GM23338 (cell line): ENCODE results near the gene BCL2L15. TPM values are rescaled to one million over a fixed set of nuclear protein-coding genes. Genes with fewer than 3 reads are reported as not detected.

Source experiments
- ATAC-seq: fragments of 200-7000 bp; cut with Tn5 transposase; 3 replicates; pipeline ENCODE4 v1.9.1; 2020
- DNase-seq: peaks from one replicate; pipeline ENCODE4 v3.0.0-alpha.2; 2015; ENCODE audit warnings: low spot score
- H2AFZ ChIP-seq: fragments of 200-600 bp; sonication (generic); 2 replicates; pipeline ENCODE4 v1.8.0; 2016; ENCODE audit warnings: antibody characterized with exemption, mild to moderate bottlenecking, moderate library complexity
- H3F3A ChIP-seq: fragments of 200-600 bp; sonication (generic); replicated peaks from 2 replicates; pipeline ENCODE4 v1.8.0; 2017; ENCODE audit warnings: antibody characterized with exemption, mixed run types, low read depth
- H3K27ac ChIP-seq: fragments of 200-600 bp; sonication (generic); 2 replicates; pipeline ENCODE4 v1.6.1; 2016; ENCODE audit warnings: low read depth
- H3K27me3 ChIP-seq: fragments of 200-600 bp; sonication (generic); 2 replicates; pipeline ENCODE4 v1.8.0; 2016; ENCODE audit warnings: mild to moderate bottlenecking, mixed run types, moderate library complexity; ENCODE audit not compliant: insufficient read depth
- H3K36me3 ChIP-seq: fragments of 200-600 bp; sonication (generic); 2 replicates; pipeline ENCODE4 v1.8.0; 2016; ENCODE audit warnings: mild to moderate bottlenecking; ENCODE audit not compliant: insufficient read depth
- H3K4me1 ChIP-seq: fragments of 200-600 bp; sonication (generic); 2 replicates; pipeline ENCODE4 v1.8.0; 2016; ENCODE audit warnings: mild to moderate bottlenecking, moderate library complexity; ENCODE audit not compliant: insufficient read depth
- H3K4me2 ChIP-seq: fragments of 200-600 bp; sonication (generic); 2 replicates; pipeline ENCODE4 v1.7.1; 2017; ENCODE audit warnings: mixed run types
- H3K4me3 ChIP-seq: fragments of 200-600 bp; sonication (generic); 2 replicates; pipeline ENCODE4 v1.6.1; 2016; ENCODE audit warnings: mixed run types
- H3K79me2 ChIP-seq: fragments of 200-600 bp; sonication (generic); replicated peaks from 2 replicates; pipeline ENCODE4 v1.8.0; 2017; ENCODE audit warnings: mild to moderate bottlenecking; ENCODE audit not compliant: insufficient read depth
- H3K9me2 ChIP-seq: fragments of 200-600 bp; sonication (generic); 2 replicates; pipeline ENCODE4 v1.8.0; 2017; ENCODE audit not compliant: insufficient read depth
- H4K20me1 ChIP-seq: fragments of 200-600 bp; sonication (generic); replicated peaks from 2 replicates; pipeline ENCODE4 v1.8.0; 2017; ENCODE audit warnings: mild to moderate bottlenecking; ENCODE audit not compliant: insufficient read depth
- H3K27ac Mint-ChIP-seq: 2 replicates; pipeline ENCODE4 v1.8.0; 2020; ENCODE audit warnings: inconsistent platforms, mild to moderate bottlenecking, moderate library complexity, mixed read lengths
- H3K27me3 Mint-ChIP-seq: 3 replicates; pipeline ENCODE4 v1.8.0; 2022; ENCODE audit warnings: low read depth, mild to moderate bottlenecking, moderate library complexity, mixed read lengths, inconsistent platforms; ENCODE audit not compliant: insufficient read depth, poor library complexity
- H3K36me3 Mint-ChIP-seq: 3 replicates; pipeline ENCODE4 v1.8.0; 2021; ENCODE audit warnings: low read depth, mild to moderate bottlenecking, inconsistent platforms, moderate library complexity, mixed read lengths
- H3K4me1 Mint-ChIP-seq: 3 replicates; pipeline ENCODE4 v1.8.0; 2020; ENCODE audit warnings: mild to moderate bottlenecking, inconsistent platforms, mixed read lengths
- H3K4me3 Mint-ChIP-seq: 3 replicates; pipeline ENCODE4 v1.8.0; 2021; ENCODE audit warnings: moderate library complexity, mild to moderate bottlenecking, inconsistent platforms, mixed read lengths
- H3K9me3 Mint-ChIP-seq: 3 replicates; pipeline ENCODE4 v1.8.0; 2020; ENCODE audit warnings: moderate library complexity, mild to moderate bottlenecking, inconsistent platforms, mixed read lengths
- CREB1 ChIP-seq: fragments of 250-450 bp; sonication (Bioruptor Pico); IDR thresholded peaks from 2 replicates; pipeline ENCODE4 v1.5.0; 2020; ENCODE audit warnings: low read depth, mild to moderate bottlenecking, moderate library complexity
- CTCF ChIP-seq, 2 experiments: fragments of 200-600 bp in 1 of 2; sonication (generic) in 1 of 2; conservative IDR thresholded peaks; 2 replicates each; pipeline versions ENCODE4 v1.5.1 to v1.6.1; 2016 to 2017; ENCODE audit warnings: antibody characterized with exemption in 2 of 2, low read depth in 2 of 2, mild to moderate bottlenecking in 2 of 2, moderate library complexity in 1 of 2
- ETS1 ChIP-seq: IDR thresholded peaks from 2 replicates; pipeline ENCODE4 v1.6.1; 2016; ENCODE audit warnings: antibody characterized with exemption
- EZH2 ChIP-seq: fragments of 200-600 bp; sonication (generic); IDR thresholded peaks from one replicate; pipeline ENCODE4 v1.8.0; 2017; ENCODE audit warnings: antibody characterized with exemption, mild to moderate bottlenecking, low read depth; ENCODE audit not compliant: unreplicated experiment
- EZH2phosphoT487 ChIP-seq: fragments of 200-600 bp; sonication (generic); IDR thresholded peaks from one replicate; pipeline ENCODE4 v1.8.1; 2018; ENCODE audit warnings: antibody characterized with exemption; ENCODE audit not compliant: unreplicated experiment
- JUNB ChIP-seq: IDR thresholded peaks from one replicate; pipeline ENCODE4 v1.6.1; 2016; ENCODE audit warnings: antibody characterized with exemption; ENCODE audit not compliant: unreplicated experiment
- NANOG ChIP-seq: IDR thresholded peaks from 2 replicates; pipeline ENCODE4 v1.6.1; 2016; ENCODE audit warnings: antibody characterized with exemption, borderline replicate concordance
- POLR2AphosphoS5 ChIP-seq: IDR thresholded peaks from 2 replicates; pipeline ENCODE4 v1.6.1; 2016; ENCODE audit warnings: antibody characterized with exemption, low read depth
- STAT1 ChIP-seq: IDR thresholded peaks from one replicate; pipeline ENCODE4 v1.6.1; 2016; ENCODE audit warnings: antibody characterized with exemption; ENCODE audit not compliant: unreplicated experiment
- ZNF114 ChIP-seq: fragments of 250-450 bp; sonication (Bioruptor Pico); IDR thresholded peaks from 2 replicates; pipeline ENCODE4 v1.5.0; 2020; ENCODE audit warnings: mild to moderate bottlenecking, moderate library complexity
- polyA plus RNA-seq: library from polyadenylated mRNA; unstranded; fragments of >200 nt; fragmentation: Nextera tagmentation; extraction: Ambion mirVana; gene quantifications from 2 replicates; pipeline ENCODE4 v1.2.1, GENCODE V29; 2016
- total RNA-seq: library from RNA; depleted of rRNA; stranded (reverse); fragments of >200 nt; shearing (Covaris generic); gene quantifications from 2 replicates; pipeline ENCODE4 v1.2.3, GENCODE V29; 2014
- TF ChIP-seq, protein P1 (sequence below): IDR thresholded peaks from one replicate; pipeline ENCODE4 v1.6.1; 2018; ENCODE audit warnings: antibody characterized with exemption; ENCODE audit not compliant: unreplicated experiment

Gene BCL2L15
- total and polyA plus RNA-seq, 2 experiments from 2014 or later, result not detected

DNA sequence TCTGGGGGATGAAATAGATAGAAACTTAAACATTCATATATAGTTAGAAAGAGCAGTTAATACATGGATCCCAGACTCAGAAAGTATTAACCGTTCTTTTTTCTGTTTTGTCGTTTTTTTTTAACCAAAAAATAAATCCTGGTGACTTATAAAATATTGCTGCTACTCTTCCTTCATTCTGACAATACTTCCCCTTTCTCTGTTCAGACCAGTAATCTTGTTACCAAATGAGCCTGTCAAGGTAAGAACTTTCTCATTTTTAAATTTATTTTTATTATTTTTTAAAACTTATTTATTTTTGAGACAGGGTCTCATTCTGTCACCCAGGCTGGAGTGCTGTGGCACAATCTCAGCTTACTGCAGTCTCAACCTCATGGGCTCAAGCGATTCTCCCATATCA, 29.6 kb downstream of the BCL2L15 start:
- Mint-ChIP-seq H3K4me1 (no peaks in the 10 kb centered on the region), H3K4me3 (no peak overlapping the region), H3K27me3 (no peaks in the 10 kb centered on the region), H3K9me3 (no peaks in the 10 kb centered on the region), H3K27ac (no peak overlapping the region), H3K36me3 (no peaks in the 10 kb centered on the region)
- Histone ChIP-seq H3K4me1 (no peaks in the 10 kb centered on the region), H3K27me3 (no peaks in the 10 kb centered on the region), H3K79me2 (no peaks in the 10 kb centered on the region), H3K36me3 (no peaks in the 10 kb centered on the region), H3K27ac (no peak overlapping the region), H3K9me2 (no peaks in the 10 kb centered on the region), H4K20me1 (no peaks in the 10 kb centered on the region), H3K4me2 (no peak overlapping the region), H2AFZ (peak overlapping the region; percentile 90; the same call in 1 of the 2 replicates), H3K4me3 (no peak overlapping the region), H3F3A (no peaks in the 10 kb centered on the region)
- TF ChIP-seq EZH2phosphoT487 (no peak), EZH2 (no peak), ETS1 (no peak), JUNB (no peak), POLR2AphosphoS5 (no peak), CREB1 (no peak), STAT1 (no peak), ZNF114 (CRISPR knock-in tag) (no peak), NANOG (no peak)
- TF ChIP-seq, protein P1, sequence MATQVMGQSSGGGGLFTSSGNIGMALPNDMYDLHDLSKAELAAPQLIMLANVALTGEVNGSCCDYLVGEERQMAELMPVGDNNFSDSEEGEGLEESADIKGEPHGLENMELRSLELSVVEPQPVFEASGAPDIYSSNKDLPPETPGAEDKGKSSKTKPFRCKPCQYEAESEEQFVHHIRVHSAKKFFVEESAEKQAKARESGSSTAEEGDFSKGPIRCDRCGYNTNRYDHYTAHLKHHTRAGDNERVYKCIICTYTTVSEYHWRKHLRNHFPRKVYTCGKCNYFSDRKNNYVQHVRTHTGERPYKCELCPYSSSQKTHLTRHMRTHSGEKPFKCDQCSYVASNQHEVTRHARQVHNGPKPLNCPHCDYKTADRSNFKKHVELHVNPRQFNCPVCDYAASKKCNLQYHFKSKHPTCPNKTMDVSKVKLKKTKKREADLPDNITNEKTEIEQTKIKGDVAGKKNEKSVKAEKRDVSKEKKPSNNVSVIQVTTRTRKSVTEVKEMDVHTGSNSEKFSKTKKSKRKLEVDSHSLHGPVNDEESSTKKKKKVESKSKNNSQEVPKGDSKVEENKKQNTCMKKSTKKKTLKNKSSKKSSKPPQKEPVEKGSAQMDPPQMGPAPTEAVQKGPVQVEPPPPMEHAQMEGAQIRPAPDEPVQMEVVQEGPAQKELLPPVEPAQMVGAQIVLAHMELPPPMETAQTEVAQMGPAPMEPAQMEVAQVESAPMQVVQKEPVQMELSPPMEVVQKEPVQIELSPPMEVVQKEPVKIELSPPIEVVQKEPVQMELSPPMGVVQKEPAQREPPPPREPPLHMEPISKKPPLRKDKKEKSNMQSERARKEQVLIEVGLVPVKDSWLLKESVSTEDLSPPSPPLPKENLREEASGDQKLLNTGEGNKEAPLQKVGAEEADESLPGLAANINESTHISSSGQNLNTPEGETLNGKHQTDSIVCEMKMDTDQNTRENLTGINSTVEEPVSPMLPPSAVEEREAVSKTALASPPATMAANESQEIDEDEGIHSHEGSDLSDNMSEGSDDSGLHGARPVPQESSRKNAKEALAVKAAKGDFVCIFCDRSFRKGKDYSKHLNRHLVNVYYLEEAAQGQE, result no peak
- no peak for ATAC-seq
- no peak for DNase-seq

DNA sequence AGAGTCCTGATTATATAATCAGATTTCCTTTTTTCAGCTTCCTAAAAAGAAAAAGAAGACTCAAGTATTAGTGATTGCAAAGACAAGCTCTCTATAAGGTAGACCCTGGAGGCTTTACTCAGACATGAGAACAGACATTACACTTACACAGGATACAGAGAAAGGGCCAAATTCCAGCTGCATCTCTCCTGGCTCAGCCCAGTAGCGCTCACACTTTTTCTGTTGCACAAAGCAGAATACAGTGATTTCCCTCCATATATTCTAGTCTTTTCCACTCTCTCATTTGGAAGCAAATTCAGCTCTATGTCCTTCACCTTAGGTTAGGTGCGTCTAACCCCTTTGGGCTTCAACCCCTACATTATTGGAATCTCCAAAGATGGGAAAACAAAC, 31.0 kb downstream of the BCL2L15 start:
- no peaks in the 10 kb centered on the region for H3K27me3 ChIP-seq
- DNase-seq (no peak), ATAC-seq (no peak)
- H3K4me3 Mint-ChIP-seq, result no peak overlapping the region
- H3K4me1 ChIP-seq, result no peaks in the 10 kb centered on the region
- H3K9me3 Mint-ChIP-seq, result no peaks in the 10 kb centered on the region
- H3K27ac Mint-ChIP-seq, result no peak overlapping the region
- H3K9me2 ChIP-seq, result no peaks in the 10 kb centered on the region
- no peak overlapping the region for H2AFZ ChIP-seq
- H3K27ac ChIP-seq, result no peak overlapping the region
- no peaks in the 10 kb centered on the region for H3K36me3 Mint-ChIP-seq
- H3F3A ChIP-seq, result no peaks in the 10 kb centered on the region
- H3K4me3 ChIP-seq, result no peak overlapping the region
- no peaks in the 10 kb centered on the region for H3K36me3 ChIP-seq
- H4K20me1 ChIP-seq, result no peaks in the 10 kb centered on the region
- H3K4me2 ChIP-seq, result no peak overlapping the region
- no peaks in the 10 kb centered on the region for H3K4me1 Mint-ChIP-seq
- H3K27me3 Mint-ChIP-seq, result no peaks in the 10 kb centered on the region
- no peaks in the 10 kb centered on the region for H3K79me2 ChIP-seq
- TF ChIP-seq EZH2, result no peak
- no peak for TF ChIP-seq STAT1
- no peak for TF ChIP-seq NANOG
- no peak for TF ChIP-seq CTCF (conservative IDR thresholded peaks at IDR 0.05; ENCODE audit: low read depth in 2 of 2)
